GM19395 (cell line): ENCODE results near the gene NECTIN4.
A peak's percentile ranks its signal among the peaks of the same experiment; 100 is the strongest.

Experiments
- ATAC-seq: cut with Tn5 transposase; IDR thresholded peaks from one replicate; pipeline ENCODE4 v1.9.1; 2021; ENCODE audit warnings: mild to moderate bottlenecking, moderate library complexity; ENCODE audit not compliant: unreplicated experiment

Gene NECTIN4

DNA sequence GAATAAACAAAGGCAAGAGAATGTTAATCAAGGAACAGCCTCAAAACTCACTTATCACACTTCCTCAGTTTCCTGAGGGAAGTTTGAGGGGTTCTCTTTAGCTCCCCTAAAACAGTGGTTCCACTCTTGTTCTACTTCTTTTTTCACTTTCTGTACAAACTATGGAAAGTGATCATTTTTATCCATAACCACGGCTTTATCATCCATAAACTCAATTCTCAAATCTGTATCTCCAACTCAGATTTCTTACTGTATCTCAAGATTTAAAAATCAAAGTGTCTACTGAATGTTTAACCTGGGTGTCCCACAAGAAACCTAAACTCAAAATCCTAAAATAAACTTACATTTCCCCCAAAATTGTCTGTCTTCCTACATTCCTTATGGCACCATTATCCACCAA, 24.6 kb upstream of the NECTIN4 start:
- no peak for ATAC-seq

DNA sequence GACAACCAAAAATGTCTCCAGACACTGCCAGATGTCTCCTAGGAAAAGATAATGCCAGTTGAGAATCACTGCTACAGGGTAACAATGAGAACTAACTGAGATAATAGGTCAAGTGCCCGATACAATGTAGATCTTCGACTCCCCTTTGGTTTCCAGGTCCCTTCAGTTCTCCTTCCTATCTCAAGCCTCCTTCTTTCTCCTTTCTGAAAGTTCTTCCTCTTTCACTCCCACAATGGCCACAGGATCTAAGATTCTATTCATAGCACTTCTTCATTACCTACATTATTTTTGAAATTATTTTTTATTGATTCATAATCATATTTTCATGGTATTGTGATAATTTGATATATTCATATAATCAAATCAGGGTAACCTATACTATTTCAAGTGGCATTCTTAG, 22.2 kb upstream of the NECTIN4 start:
- no peak for ATAC-seq

DNA sequence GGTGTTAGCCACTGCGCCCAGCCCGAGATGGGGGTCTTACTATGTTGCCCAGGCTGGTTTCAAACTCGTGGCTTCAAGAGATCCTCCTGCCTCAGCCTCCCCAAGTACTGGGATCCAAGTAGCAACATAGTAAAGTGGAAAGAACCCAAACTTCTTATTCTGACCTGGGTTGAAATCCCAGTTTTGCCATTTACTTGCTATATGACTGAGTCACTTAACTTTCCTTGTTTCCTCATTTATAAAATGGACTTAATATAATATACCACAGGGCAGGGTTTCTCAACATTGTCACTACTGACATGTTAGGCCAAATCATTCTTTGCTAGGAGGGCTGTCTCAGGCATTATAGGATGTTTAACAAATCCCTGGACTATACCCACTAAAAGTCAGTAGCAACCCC, 21.8 kb upstream of the NECTIN4 start:
- ATAC-seq: no peak

DNA sequence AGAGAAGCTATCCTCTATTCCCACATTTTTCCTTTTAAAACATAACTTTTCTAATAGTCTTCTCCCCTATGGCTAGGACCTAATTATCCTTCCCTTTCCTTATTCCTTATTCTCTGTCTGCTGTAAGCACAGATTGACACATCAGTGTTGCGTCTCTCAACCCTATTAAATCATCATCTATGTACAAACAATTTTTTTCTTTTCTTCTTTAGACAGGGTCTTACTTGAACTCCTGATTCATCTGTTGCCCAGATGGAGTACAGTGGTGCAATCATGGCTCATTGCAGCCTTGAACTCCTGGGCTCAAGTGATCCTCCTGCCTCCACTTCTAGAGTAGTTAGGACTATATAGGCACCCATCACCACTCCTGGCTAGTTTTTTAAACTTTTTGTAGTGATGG, 17.1 kb upstream of the NECTIN4 start:
- ATAC-seq: no peak

DNA sequence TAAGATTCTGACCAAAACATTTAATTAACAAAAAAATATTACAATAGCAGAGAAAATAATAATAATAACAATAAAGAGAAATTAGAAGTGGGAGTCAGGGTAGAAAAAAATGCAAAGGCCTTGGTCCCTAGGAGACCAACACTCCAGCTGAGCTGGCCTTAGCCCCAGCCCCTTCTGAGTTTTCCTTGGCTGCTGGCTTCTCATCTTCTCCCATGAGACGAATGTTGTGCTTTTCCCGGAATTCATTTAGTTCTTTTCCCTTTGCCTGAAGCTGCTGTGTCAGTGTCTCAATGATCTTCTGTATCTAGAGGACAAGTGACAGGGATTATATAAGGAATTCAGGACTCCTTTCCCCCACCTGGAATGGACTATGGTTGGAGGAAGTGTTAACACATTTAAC, 11.2 kb upstream of the NECTIN4 start:
- no peak for ATAC-seq

DNA sequence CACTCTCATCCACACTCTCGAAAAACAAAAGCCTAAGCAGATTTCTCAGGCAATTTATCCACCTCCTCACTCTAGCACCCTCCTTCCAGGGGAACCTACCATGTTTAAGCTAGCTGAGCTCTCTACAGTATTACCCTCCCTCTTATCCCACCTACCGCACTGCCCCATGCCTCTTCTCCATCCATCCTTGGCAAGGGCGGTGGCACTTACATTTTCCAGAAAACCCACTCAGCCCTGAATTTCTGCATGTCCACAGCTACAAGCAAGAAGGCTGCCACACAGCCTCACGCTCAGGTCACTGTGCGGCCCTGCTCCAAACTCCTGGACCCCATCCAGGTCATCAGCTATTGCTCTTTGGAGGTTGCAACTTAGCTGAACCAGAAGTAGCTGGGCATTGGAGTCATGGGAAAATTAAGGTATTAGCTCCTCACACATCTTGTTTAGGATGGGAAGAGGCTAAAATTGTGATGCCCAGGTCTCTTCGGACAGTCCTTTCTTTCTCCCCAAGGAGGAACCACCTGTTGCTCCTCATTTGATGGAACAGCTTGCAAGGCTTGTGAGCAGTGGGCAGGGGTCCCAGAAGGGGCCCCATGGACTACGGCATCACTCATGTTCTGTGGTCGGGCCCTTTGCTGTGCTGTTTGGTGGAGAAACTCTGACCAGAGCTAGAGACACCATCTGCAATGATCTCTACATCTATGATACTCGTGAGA, 9.9 kb upstream of the NECTIN4 start:
- no peak for ATAC-seq

DNA sequence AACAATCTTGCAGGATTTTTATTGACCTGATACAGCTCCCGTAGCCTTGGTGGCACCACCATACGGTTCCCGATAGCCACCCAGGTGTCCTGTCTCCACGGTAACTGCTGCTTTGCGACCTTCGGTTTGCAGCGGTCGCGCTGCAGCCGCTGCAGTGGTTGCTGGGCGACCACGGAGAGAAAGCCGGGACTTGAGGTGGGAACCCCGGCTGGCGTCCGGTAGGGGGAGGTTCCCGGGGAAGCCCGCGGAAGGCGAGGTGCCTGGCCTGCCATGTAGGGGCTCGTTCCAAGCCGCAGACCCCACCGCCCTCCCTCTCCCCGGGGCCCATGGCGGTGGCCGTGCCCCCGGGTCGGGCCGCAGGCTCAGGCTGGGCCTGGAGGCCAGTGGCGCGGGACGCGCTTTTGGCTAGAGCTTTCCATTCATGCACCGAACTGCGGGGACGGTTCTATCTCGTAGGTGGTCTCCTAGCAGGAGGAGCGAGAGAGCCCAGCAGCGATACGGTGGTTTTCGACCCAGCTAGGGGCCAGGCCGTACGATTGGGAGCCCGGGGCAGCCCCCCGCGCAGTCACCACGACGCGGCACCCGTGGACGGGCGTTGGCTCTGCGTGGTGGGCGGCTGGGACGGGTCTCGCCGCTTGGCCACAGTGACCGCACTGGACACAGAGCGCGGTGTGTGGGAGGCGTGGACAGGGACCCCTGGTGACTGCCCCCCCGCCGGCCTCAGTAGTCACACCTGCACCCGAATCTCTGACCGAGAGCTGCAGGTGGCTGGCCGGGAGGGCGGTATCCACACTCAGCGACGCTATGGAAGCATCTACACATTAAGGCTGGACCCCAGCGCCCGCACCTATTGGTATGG, 9.1 kb upstream of the NECTIN4 start, which contains the start of gene KLHDC9:
Gene KLHDC9 (plus strand): TSS at position 152 of the 859 bp plus-strand sequence. CDS start 175 bp downstream, at position 327.
- peak; percentile 74 for ATAC-seq

DNA sequence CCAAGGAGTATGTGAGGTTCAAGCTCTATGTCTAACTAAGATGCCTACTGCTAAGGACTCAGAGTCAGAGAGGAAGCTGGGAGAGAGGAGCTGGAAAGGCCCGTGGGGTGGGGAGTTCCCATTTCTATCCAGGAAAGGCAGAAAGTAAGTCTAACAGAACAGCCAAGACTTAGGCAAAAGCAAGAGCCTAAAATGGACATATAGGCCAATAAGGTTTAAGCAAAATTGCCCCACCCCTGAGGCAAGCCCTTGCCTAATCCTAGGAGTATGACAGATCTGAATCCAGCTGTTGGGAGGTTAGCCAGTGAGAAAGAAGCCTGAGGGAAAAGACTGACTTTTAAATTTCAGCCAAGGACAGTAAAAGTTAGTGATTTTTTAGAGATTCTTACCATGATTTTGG, 7.2 kb upstream of the NECTIN4 start:
- peak; percentile 4 for ATAC-seq

DNA sequence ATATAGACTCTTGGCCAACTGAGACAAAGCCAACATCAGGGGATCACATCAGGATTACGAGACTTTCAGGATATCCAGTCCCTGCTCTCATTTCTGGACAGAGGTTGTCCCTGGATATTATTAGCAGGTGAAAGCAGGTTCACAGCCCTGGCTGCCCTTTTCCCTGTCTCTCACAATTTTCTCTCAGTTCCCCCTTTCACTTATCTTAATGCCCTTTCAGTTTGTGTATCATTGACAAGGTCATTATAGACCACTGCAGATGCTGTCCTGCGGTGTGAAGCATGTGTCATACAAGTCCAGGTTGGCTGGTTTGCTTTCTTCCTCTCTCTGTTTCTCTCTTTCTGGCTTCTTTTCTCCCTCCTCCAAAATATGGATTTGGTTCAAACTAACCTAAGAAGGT, 6.7 kb upstream of the NECTIN4 start:
- ATAC-seq: peak; percentile 49

DNA sequence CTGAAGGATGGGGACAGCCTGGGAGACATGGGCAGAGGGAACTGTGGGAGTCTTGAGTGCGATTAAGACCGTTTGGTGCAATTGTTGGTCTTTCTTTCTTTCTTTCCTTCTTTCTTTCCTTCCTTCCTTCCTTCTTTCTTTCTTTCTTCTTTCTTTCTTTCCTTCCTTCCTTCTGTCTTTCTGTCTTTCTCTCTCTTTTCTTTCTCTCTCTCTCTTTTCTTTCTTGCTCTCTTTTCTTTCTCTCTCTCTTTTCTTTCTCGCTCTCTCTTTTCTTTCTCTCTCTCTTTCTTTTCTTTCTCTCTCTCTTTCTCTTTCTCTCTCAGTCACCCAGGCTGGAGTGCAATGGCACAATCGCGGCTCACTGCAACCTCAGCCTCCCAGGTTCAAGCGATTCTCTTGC, 5.9 kb upstream of the NECTIN4 start:
- ATAC-seq: no peak

DNA sequence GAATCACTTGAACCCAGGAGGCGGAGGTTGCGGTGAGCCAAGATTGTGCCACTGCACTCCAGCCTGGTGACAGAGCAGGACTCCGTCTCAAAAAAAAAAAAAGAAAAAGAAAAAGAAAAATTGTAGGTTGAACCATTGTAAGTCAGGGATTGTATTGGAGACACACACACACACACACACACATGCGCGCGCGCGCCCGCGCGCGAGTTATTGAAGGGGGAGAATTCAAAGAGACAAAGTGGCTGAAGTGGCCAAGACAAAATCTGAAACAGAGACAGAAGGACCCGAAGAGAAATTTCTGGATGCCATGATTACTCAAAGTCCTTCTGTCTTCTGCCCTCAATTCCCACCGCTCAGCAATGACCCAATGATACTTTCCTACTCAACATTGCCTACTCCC, 5.1 kb upstream of the NECTIN4 start:
- no peak for ATAC-seq

DNA sequence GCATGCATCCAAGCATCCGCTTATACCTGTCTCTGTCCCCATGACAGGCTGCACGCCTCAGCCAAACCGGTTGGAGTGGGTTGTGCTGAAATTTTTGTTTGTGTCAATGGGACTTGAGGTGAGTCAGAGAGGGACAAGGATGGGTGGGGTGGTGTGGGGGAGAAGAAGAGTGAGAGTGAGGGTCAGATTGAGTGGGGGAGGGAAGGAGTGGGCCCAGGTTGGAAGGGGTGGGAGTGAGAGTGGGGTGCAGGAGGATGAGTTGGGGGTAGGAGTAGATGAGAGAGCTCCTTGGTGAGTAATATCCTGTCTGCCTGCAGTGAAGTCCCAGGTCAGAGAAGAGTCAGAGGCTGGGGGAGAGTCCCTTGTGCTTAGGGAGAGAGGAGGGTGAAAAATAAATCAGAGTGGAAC, 3.3 kb upstream of the NECTIN4 start:
- no peak for ATAC-seq

DNA sequence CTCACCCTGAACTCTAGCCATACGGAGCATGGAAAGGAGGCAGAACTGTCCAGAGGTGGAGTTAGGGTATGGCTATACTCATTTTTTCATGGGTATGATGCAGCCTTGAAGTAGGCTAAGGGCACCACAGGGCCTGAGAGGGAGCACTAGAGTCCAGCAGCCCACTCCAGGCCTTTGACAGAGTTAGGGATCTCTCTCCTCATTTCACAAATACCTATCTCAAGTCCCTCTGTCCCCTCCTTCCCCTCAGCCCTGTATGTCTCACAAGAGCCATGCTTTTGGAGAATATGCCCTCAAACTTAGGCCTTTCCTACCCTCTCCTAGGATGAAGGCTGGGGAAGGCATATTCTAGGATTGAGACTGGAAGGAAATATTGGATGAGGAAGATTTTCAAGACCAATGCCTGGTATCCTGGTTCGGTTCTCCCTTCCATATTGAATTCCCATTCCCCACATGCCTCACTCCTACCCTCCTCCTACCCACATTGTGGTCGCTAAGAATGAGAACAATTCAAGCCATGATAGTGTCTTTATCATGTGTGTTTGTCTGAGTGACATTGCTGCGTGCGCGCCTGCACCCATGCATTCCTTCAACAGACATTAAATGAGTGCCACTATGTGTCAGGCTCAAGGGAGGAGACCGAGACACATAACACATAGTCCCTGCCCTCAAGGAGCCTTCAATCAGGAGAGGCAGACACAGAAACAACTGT, 2.6 kb upstream of the NECTIN4 start:
- no peak for ATAC-seq

DNA sequence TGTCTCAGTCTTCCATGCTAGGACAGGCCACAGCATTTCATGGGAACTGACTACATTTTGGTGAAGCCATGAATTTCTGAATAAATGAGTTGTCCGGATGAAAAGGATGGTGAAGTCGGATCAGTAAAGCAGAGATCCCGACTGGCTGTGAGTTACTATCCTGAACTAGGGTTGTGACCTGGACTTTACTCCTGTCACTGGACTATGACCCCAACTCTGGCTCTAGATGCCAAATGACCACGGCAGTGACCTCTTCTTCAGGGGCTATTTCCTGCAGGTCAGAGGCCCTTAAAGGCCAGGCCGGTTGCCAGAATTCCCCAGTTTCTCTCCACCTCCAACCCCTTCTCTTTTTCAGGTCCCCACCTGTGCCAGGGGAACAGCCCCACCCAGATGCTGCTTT, 1.7 kb upstream of the NECTIN4 start:
- no peak for ATAC-seq

DNA sequence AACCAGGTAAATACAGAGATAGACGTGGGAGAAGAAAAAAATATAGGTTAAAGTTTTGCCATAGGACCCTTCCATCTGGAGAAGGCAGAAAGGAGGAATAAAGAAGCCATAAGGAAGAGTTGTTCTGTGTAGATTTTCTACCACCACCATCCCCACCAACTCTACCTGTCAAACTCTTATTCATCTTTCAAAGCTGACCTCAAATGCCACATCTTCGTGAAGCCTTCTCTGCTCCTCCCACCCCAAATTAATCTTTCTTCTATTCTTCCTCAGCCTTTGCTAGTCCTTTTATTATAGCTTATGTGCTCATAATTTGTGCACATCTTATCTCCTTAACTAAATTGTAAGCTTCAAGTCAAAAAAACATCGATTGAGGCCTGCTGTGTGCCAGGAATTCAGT, 1.3 kb upstream of the NECTIN4 start:
- no peak for ATAC-seq

DNA sequence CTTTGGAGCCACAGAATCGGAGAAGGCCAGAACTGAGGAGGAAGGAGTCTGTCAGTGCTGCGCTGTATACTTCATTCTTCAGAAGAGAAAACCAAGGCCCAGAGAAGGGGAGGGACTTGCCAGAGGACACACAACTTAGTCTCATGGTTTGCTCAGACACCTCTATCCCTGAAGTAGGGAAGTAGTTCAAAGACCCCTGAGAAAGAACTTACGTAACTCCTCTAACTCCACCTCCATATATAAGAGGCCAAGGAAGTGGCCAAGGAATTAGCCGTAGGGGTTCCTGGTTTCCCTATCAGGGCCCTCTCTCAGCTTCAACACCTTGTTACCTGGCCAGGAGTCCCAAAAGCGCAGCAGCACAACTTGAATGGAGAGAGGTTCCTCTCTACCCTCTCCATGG, 580 bp upstream of the NECTIN4 start:
- no peak for ATAC-seq

DNA sequence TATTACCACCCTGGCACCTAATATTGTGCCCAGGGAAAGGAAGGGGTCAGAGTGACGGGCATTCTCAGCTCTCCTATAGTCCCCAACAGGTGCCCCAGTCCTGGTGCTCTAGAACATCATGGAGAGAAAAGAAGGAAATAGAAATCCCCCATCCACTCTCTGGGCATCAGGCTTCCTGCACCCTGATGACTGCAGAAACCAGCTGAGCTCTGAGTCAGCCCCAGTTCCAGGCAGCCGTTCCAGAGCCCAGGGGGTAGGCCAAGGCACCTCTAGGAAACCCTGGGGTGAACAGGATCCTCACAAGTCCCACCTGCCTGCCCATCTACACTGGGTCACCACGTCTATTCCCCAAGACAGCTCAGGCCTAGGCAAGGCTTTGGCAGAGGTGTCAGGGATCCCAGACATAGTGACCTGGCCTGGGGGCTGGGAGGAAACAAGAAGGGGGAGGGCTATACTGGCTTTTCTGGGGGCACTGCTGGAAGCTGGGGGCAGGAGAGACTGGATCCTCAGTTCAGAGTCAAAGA, 709 bp downstream of the NECTIN4 start:
- no peak for ATAC-seq

DNA sequence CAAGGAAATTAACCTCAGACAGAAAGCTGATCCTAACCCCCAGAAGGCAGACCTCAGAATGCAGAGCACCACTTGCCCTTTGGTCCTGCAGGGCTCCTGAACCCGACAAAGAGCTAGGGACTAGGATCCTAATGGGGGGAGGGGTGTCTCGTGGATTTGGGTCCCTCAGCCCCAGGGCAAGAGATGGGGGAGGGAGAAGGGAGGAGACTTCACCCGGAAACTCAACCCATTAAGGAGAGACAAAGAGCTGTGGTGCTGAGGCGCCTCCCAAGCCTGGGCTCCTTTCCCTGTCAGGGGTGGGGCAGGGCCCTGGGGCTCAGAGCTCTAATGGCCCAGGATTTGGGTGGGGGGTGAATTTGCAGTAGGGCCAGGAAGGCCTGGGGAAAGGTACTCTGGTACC, 2.9 kb downstream of the NECTIN4 start:
- ATAC-seq: no peak

DNA sequence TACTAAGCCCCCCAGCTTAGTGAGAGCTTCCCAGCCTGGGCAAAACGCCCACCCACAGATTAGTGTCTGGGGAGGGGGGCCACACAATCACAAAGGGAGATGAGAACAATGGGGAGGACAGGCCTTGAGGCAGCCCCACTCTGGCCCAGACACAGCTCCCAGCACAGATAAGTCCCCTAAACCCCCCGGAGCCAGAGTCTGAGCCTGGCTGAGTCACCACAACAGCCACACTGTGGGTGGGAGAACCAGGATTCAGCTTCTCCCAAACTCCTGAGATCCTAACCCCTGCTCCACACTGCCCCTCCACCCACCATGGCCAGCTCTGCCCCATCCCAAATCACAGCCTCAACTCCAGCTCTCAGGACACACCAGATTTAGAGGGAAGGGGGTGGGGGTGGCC, 4.2 kb downstream of the NECTIN4 start:
- no peak for ATAC-seq

DNA sequence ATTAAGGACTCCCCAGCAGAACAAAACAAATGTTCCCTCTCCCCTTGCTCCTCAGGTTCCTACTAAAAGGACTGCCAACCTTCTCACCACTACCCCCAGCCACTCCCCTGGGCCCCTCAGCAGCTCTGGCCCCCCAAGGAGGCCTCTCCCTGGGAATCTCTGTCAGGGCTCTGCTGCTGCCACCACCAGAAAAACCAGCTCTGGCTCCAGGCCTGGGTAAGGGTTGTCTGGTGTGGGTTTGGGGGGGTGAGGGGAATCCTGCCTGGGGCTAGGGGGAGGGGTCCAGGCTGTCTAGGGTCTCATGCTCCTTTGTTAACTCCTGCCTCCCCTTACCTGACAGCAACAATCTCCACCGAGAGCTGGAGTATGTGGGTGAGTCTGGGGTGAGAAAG, 4.8 kb downstream of the NECTIN4 start:
- ATAC-seq: no peak
